ENCODE measurements around the gene PEX19. TPM values are rescaled to one million over a fixed set of nuclear protein-coding genes. Genes with fewer than 3 reads are reported as not detected.
A peak's percentile ranks its signal among the peaks of the same experiment; 100 is the strongest.
"Not testable (repeated sequence)": the region's sequence is repeated elsewhere in the genome, so short reads cannot be mapped to it uniquely, and the experiment has no call there.

PEX19 gene, protein sequence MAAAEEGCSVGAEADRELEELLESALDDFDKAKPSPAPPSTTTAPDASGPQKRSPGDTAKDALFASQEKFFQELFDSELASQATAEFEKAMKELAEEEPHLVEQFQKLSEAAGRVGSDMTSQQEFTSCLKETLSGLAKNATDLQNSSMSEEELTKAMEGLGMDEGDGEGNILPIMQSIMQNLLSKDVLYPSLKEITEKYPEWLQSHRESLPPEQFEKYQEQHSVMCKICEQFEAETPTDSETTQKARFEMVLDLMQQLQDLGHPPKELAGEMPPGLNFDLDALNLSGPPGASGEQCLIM
- total RNA-seq: 68.9 TPM
- long read RNA-seq, transcript PEX19-201 (8 exons, 3,661 nt): major isoform, 64 of 88 reads
- long read RNA-seq, transcript PEX19-205 (7 exons, 3,504 nt): minor isoform, 16 of 88 reads
- long read RNA-seq, partial matches to known transcripts: 3 of 88 reads
- long read RNA-seq, other reads (novel, unspliced or antisense): 4 of 88 reads

- intact Hi-C loops (cut with DNase I): loop anchor here (2.0 kb wide), 1 partner anchor 22 kb away; the partner anchor contains the start of gene DCAF8
These were observed at the start of gene PEX19 for GRCh38 chr1:160284782-160285344. TSS of gene PEX19 (minus strand) at chr1:160285133. CDS start at chr1:160285124, 9 bp downstream.

GRCh38 chr1:160332516-160332915 lies 47.6 kb upstream of the PEX19 start:
- DNase-seq (ENCODE audit: low spot score): no peak
- intact Hi-C loops (cut with DNase I): no loop called here

More at GRCh38 chr1:160284782-160285344, at the start of gene PEX19:
- peak; percentile 97 for DNase-seq (ENCODE audit: low spot score)

GRCh38 chr1:160330119-160330518 lies 45.2 kb upstream of the PEX19 start:
- no peak for DNase-seq (ENCODE audit: low spot score)
- intact Hi-C loops (cut with DNase I): no loop called here

DNA sequence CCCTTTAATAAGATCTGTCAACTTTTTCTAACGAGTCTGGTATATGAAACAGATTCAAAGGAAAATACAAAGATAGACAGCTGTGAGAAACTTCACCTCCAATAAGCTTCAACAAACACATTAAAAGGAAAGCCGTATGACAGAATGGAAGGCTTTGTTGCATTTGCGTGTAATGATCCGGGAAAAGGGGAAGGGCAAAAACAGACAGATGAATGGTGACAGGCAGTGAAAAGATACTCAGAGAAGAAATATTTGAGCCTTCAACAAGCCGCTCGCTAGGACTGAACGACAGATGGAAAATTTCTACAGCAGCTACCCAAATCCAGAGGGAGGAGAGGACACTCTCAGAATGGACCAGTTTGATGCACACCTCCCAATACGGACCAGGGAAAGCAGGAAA lies 43.3 kb upstream of the PEX19 start:
- intact Hi-C loops (cut with DNase I): no loop called here
- no peak for DNase-seq (ENCODE audit: low spot score)

- DNase-seq (ENCODE audit: low spot score): no peak
- intact Hi-C loops (cut with DNase I): no loop called here
These were observed 41.5 kb upstream of the PEX19 start for GRCh38 chr1:160326418-160326817.

GRCh38 chr1:160325252-160325651 lies 40.3 kb upstream of the PEX19 start:
- no peak for DNase-seq (ENCODE audit: low spot score)
- intact Hi-C loops (cut with DNase I): no loop called here

- no peak for DNase-seq (ENCODE audit: low spot score)
- intact Hi-C loops (cut with DNase I): no loop called here
These were observed 37.9 kb upstream of the PEX19 start for GRCh38 chr1:160322831-160323230.

- no peak for DNase-seq (ENCODE audit: low spot score)
- intact Hi-C loops (cut with DNase I): no loop called here
These were observed 30.4 kb upstream of the PEX19 start for GRCh38 chr1:160315359-160315758.

- intact Hi-C loops (cut with DNase I): no loop called here
- DNase-seq (ENCODE audit: low spot score): no peak
These were observed 24.6 kb upstream of the PEX19 start for GRCh38 chr1:160309571-160309970.

DNA sequence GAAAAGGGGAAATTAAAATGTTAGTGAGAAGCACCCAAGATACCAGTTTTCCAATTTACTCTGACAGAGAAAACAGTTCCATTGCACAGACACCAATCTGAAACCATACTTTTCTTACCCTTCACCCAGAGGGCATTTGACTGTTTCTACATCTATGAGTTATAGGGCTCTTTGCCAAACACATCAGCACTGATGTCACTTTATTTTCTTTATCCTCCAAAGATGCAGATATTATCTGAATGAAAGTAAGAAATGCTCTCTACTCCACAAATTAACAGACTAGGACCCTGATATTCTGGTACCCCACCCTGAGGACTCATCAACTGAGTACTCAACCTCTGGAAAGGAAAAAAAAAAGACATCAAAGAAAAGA lies 24.2 kb upstream of the PEX19 start:
- intact Hi-C loops (cut with DNase I): no loop called here

GRCh38 chr1:160308451-160309184 lies 23.7 kb upstream of the PEX19 start:
- no peak for DNase-seq (ENCODE audit: low spot score)
- intact Hi-C loops (cut with DNase I): no loop called here

More for the DNA sequence above, 24.2 kb upstream of the PEX19 start:
- DNase-seq (ENCODE audit: low spot score): no peak

DNA sequence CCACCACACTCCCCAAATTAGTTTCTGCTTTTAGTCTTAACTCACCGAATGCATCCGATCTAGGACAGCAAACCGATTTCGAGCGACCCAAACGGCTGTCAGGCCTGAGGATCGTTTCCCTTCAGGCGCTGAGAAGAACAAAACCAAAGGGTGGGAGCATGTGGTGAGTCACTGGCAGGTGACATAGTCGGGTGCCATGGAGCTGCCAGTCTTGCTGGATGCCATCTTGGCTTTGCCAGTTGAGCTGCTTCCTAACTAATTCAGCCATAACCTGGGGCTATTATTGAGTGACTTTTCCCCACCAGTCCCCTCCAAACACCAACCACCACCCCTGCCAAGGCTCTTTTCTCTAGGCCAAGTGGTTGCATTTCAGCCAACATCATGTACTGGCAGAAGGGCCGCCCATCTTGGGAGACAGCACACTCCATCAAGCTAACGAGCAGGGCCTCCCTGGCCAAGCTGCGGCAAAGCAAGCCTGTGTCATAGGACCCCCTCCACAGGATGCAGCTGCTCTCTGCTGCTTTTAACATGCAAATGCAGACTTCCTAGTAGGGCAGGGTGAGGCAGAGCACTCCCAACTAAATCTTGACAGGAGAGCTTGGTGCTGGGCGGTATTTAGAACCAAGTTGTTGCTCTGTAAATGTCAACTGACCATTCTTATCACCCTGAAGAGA lies 22.3 kb upstream of the PEX19 start:
- DNase-seq (ENCODE audit: low spot score): no peak
- intact Hi-C loops (cut with DNase I): no loop called here

- no peak for DNase-seq (ENCODE audit: low spot score)
- intact Hi-C loops (cut with DNase I): no loop called here
These were observed 15.2 kb upstream of the PEX19 start for GRCh38 chr1:160300173-160300572.

DNA sequence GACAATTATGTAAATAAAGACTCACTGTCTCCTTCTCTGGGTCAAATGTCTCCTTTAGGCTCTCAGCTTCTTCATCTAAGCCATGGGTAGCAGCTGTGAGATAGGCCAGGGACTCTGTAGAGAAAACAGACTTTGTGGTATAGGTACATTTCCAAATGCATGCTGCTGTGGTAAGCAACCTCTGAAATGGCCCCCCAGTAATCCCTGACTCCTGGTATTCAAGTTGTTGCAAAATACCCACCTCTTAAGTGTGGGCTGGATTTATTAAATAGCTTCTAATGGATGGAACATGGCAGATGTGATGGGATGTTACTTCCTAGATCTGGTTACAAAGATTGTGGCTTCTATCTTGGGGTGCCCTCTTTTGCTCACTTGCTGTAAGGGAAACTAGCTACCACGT lies 11.1 kb upstream of the PEX19 start:
- no peak for DNase-seq (ENCODE audit: low spot score)
- intact Hi-C loops (cut with DNase I): no loop called here

DNA sequence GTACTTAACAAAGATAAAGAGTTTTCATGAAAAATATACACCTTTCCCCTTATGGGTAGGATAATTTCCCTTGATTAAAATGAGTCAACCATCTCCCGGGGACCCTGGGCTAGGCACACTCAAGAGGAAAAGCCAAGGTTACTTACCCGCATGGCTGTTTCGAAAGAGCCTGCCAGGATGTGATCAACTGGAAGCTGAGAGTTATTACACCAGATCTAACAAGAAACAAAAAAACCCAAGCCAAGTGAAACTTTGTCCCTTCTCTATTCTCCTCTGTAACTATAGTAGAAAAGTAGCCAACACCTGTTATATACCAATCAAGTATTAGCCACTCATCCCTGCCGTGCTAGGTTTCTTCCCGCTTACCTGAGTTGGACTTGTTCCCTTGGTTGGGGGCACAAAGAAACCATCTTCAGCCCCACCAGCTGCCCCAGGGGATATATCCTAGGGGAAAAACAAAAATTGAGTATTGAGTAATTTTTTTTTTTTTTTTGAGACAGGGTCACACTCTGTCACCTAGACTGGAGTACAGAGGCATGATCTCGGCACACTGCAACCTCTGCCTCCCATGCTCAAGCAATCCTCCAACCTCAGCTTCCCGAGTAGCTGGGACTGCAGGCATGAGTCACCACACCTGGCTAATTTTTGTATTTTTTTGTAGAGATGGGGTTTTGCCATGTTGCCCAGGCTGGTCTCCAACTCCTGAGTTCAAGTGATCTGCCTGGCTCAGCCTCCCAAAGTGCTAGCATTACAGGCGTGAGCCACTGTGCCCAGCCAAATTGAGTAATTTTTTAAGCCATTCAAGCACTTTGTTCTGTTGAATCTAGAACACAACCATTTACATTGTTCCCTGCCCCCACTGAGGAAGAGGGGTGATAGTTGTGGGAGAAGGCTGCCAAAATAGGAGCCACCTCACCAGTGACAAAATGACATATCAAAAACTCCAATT lies 8.4 kb upstream of the PEX19 start:
- no peak for DNase-seq (ENCODE audit: low spot score)
- intact Hi-C loops (cut with DNase I): loop anchor here (5.0 kb wide), 1 partner anchor 44 kb away; no protein-coding TSS in a partner anchor

GRCh38 chr1:160291248-160292220 lies 6.6 kb upstream of the PEX19 start:
- intact Hi-C loops (cut with DNase I): loop anchor here (2.0 to 5.0 kb wide), 3 partner anchors 46 to 191 kb away; no protein-coding TSS in a partner anchor
- DNase-seq (ENCODE audit: low spot score): peak; percentile 79

GRCh38 chr1:160287769-160288168 lies 2.8 kb upstream of the PEX19 start:
- DNase-seq (ENCODE audit: low spot score); intact Hi-C loops (cut with DNase I): not testable (repeated sequence)

Measured in cardiac septum (tissue), 1 donor.